ENCODE data around the gene SPRN.

The SPRN gene

GRCh38 chr10:133455196-133455595 lies 30.8 kb upstream of the SPRN start:
- H3K27ac ChIP-seq (ENCODE audit: low read depth, low read length): no peak overlapping the region
- no peaks in the 10 kb centered on the region for H3K27me3 ChIP-seq (ENCODE audit: control insufficient read depth in 1 of 2, insufficient read depth in 2 of 2, low read length in 2 of 2)
- H3K4me1 ChIP-seq (ENCODE audit: insufficient read depth, low read length): no peaks in the 10 kb centered on the region
- no peak overlapping the region for H3K4me3 ChIP-seq (ENCODE audit: low read depth in 1 of 2, low read length in 2 of 2)
- no peaks in the 10 kb centered on the region for H3K36me3 ChIP-seq (ENCODE audit: insufficient read depth, low read length)
- no peak overlapping the region for H3K9ac ChIP-seq (ENCODE audit: low read length)
- no peaks in the 10 kb centered on the region for H3K9me3 ChIP-seq (ENCODE audit: low read length)

GRCh38 chr10:133454204-133454893 lies 29.9 kb upstream of the SPRN start:
- H3K4me1 ChIP-seq (ENCODE audit: insufficient read depth, low read length): no peaks in the 10 kb centered on the region
- H3K9ac ChIP-seq (ENCODE audit: low read length): no peak overlapping the region

GRCh38 chr10:133453516-133454203 lies 29.2 kb upstream of the SPRN start, which contains the start of gene SCART1:
TSS of gene SCART1 (plus strand) at chr10:133453945. CDS start at chr10:133453998, 53 bp downstream.
- H3K4me3 ChIP-seq (ENCODE audit: low read depth in 1 of 2, low read length in 2 of 2): no peak within 1 kb of the TSS
- H3K4me1 ChIP-seq (ENCODE audit: insufficient read depth, low read length): no peaks in the 10 kb centered on the region
- no peak within 1 kb of the TSS for H3K9ac ChIP-seq (ENCODE audit: low read length)
- H3K9me3 ChIP-seq (ENCODE audit: low read length): peaks cover 4% of the 10 kb centered on the region
- no peaks in the 10 kb centered on the region for H3K27me3 ChIP-seq (ENCODE audit: control insufficient read depth in 1 of 2, insufficient read depth in 2 of 2, low read length in 2 of 2)
- H3K27ac ChIP-seq (ENCODE audit: low read depth, low read length): no peak within 1 kb of the TSS
- no peaks in the 10 kb centered on the region for H3K36me3 ChIP-seq (ENCODE audit: insufficient read depth, low read length)

More at GRCh38 chr10:133454204-133454893, 29.9 kb upstream of the SPRN start:
- Histone ChIP-seq H3K9me3 (ENCODE audit: low read length) (no peaks in the 10 kb centered on the region), H3K27me3 (ENCODE audit: control insufficient read depth in 1 of 2, insufficient read depth in 2 of 2, low read length in 2 of 2) (no peaks in the 10 kb centered on the region), H3K36me3 (ENCODE audit: insufficient read depth, low read length) (no peaks in the 10 kb centered on the region), H3K4me3 (ENCODE audit: low read depth in 1 of 2, low read length in 2 of 2) (no peak overlapping the region), H3K27ac (ENCODE audit: low read depth, low read length) (no peak overlapping the region)

- no peak overlapping the region for H3K27ac ChIP-seq (ENCODE audit: low read depth, low read length)
- no peaks in the 10 kb centered on the region for H3K27me3 ChIP-seq (ENCODE audit: control insufficient read depth in 1 of 2, insufficient read depth in 2 of 2, low read length in 2 of 2)
- no peak overlapping the region for H3K9ac ChIP-seq (ENCODE audit: low read length)
- no peaks in the 10 kb centered on the region for H3K4me1 ChIP-seq (ENCODE audit: insufficient read depth, low read length)
- peaks cover 9% of the 10 kb centered on the region for H3K9me3 ChIP-seq (ENCODE audit: low read length)
- no peaks in the 10 kb centered on the region for H3K36me3 ChIP-seq (ENCODE audit: insufficient read depth, low read length)
- H3K4me3 ChIP-seq (ENCODE audit: low read depth in 1 of 2, low read length in 2 of 2): no peak overlapping the region
Observed at GRCh38 chr10:133452453-133452852, 28.0 kb upstream of the SPRN start.

- Histone ChIP-seq H3K36me3 (ENCODE audit: insufficient read depth, low read length) (no peaks in the 10 kb centered on the region), H3K9ac (ENCODE audit: low read length) (no peak overlapping the region), H3K27ac (ENCODE audit: low read depth, low read length) (no peak overlapping the region), H3K4me1 (ENCODE audit: insufficient read depth, low read length) (no peaks in the 10 kb centered on the region), H3K27me3 (ENCODE audit: control insufficient read depth in 1 of 2, insufficient read depth in 2 of 2, low read length in 2 of 2) (no peaks in the 10 kb centered on the region), H3K4me3 (ENCODE audit: low read depth in 1 of 2, low read length in 2 of 2) (no peak overlapping the region), H3K9me3 (ENCODE audit: low read length) (peaks cover 9% of the 10 kb centered on the region)
Observed at GRCh38 chr10:133451346-133451745, 26.9 kb upstream of the SPRN start.

GRCh38 chr10:133448120-133448519 lies 23.7 kb upstream of the SPRN start:
- Histone ChIP-seq H3K36me3 (ENCODE audit: insufficient read depth, low read length) (no peaks in the 10 kb centered on the region), H3K27me3 (ENCODE audit: control insufficient read depth in 1 of 2, insufficient read depth in 2 of 2, low read length in 2 of 2) (no peaks in the 10 kb centered on the region), H3K4me3 (ENCODE audit: low read depth in 1 of 2, low read length in 2 of 2) (no peak overlapping the region), H3K9me3 (ENCODE audit: low read length) (peaks cover 9% of the 10 kb centered on the region), H3K27ac (ENCODE audit: low read depth, low read length) (no peak overlapping the region), H3K4me1 (ENCODE audit: insufficient read depth, low read length) (no peaks in the 10 kb centered on the region), H3K9ac (ENCODE audit: low read length) (no peak overlapping the region)

- no peak overlapping the region for H3K4me3 ChIP-seq (ENCODE audit: low read depth in 1 of 2, low read length in 2 of 2)
- H3K4me1 ChIP-seq (ENCODE audit: insufficient read depth, low read length): no peaks in the 10 kb centered on the region
Observed at GRCh38 chr10:133446979-133447378, 22.6 kb upstream of the SPRN start.

GRCh38 chr10:133445751-133446708 lies 21.6 kb upstream of the SPRN start:
- no peak overlapping the region for H3K9ac ChIP-seq (ENCODE audit: low read length)
- H3K4me3 ChIP-seq (ENCODE audit: low read depth in 1 of 2, low read length in 2 of 2): no peak overlapping the region

More at GRCh38 chr10:133446979-133447378, 22.6 kb upstream of the SPRN start:
- Histone ChIP-seq H3K27ac (ENCODE audit: low read depth, low read length) (no peak overlapping the region), H3K27me3 (ENCODE audit: control insufficient read depth in 1 of 2, insufficient read depth in 2 of 2, low read length in 2 of 2) (no peaks in the 10 kb centered on the region), H3K9me3 (ENCODE audit: low read length) (peaks cover 9% of the 10 kb centered on the region), H3K36me3 (ENCODE audit: insufficient read depth, low read length) (no peaks in the 10 kb centered on the region), H3K9ac (ENCODE audit: low read length) (no peak overlapping the region)

GRCh38 chr10:133445268-133445732 lies 20.9 kb upstream of the SPRN start:
- H3K9ac ChIP-seq (ENCODE audit: low read length): no peak overlapping the region
- no peaks in the 10 kb centered on the region for H3K4me1 ChIP-seq (ENCODE audit: insufficient read depth, low read length)
- no peaks in the 10 kb centered on the region for H3K36me3 ChIP-seq (ENCODE audit: insufficient read depth, low read length)
- H3K9me3 ChIP-seq (ENCODE audit: low read length): peaks cover 9% of the 10 kb centered on the region
- H3K27me3 ChIP-seq (ENCODE audit: control insufficient read depth in 1 of 2, insufficient read depth in 2 of 2, low read length in 2 of 2): no peaks in the 10 kb centered on the region
- H3K27ac ChIP-seq (ENCODE audit: low read depth, low read length): no peak overlapping the region
- no peak overlapping the region for H3K4me3 ChIP-seq (ENCODE audit: low read depth in 1 of 2, low read length in 2 of 2)

More at GRCh38 chr10:133445751-133446708, 21.6 kb upstream of the SPRN start:
- Histone ChIP-seq H3K27me3 (ENCODE audit: control insufficient read depth in 1 of 2, insufficient read depth in 2 of 2, low read length in 2 of 2) (no peaks in the 10 kb centered on the region), H3K9me3 (ENCODE audit: low read length) (peaks cover 9% of the 10 kb centered on the region), H3K27ac (ENCODE audit: low read depth, low read length) (no peak overlapping the region), H3K4me1 (ENCODE audit: insufficient read depth, low read length) (no peaks in the 10 kb centered on the region), H3K36me3 (ENCODE audit: insufficient read depth, low read length) (no peaks in the 10 kb centered on the region)

- Histone ChIP-seq H3K9me3 (ENCODE audit: low read length) (peaks cover 9% of the 10 kb centered on the region), H3K4me1 (ENCODE audit: insufficient read depth, low read length) (no peaks in the 10 kb centered on the region), H3K27me3 (ENCODE audit: control insufficient read depth in 1 of 2, insufficient read depth in 2 of 2, low read length in 2 of 2) (no peaks in the 10 kb centered on the region)
Observed at GRCh38 chr10:133444342-133445267, 20.2 kb upstream of the SPRN start.

More at GRCh38 chr10:133444342-133445267, 20.2 kb upstream of the SPRN start:
- Histone ChIP-seq H3K4me3 (ENCODE audit: low read depth in 1 of 2, low read length in 2 of 2) (no peak overlapping the region), H3K36me3 (ENCODE audit: insufficient read depth, low read length) (no peaks in the 10 kb centered on the region), H3K27ac (ENCODE audit: low read depth, low read length) (no peak overlapping the region), H3K9ac (ENCODE audit: low read length) (no peak overlapping the region)
